ENCODE results near the gene GADD45B.

- TF ChIP-seq, protein P1, sequence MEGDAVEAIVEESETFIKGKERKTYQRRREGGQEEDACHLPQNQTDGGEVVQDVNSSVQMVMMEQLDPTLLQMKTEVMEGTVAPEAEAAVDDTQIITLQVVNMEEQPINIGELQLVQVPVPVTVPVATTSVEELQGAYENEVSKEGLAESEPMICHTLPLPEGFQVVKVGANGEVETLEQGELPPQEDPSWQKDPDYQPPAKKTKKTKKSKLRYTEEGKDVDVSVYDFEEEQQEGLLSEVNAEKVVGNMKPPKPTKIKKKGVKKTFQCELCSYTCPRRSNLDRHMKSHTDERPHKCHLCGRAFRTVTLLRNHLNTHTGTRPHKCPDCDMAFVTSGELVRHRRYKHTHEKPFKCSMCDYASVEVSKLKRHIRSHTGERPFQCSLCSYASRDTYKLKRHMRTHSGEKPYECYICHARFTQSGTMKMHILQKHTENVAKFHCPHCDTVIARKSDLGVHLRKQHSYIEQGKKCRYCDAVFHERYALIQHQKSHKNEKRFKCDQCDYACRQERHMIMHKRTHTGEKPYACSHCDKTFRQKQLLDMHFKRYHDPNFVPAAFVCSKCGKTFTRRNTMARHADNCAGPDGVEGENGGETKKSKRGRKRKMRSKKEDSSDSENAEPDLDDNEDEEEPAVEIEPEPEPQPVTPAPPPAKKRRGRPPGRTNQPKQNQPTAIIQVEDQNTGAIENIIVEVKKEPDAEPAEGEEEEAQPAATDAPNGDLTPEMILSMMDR (IDR thresholded peaks at IDR 0.05), result no peak
- no peak for TF ChIP-seq POLR2A (IDR thresholded peaks at IDR 0.05)
Observed at GRCh38 chr19:2428756-2429711, 46.9 kb upstream of the GADD45B start.

Measured in tibial nerve (tissue), 3 donors.